ENCODE measurements around the gene SCRN1.

The SCRN1 gene

GRCh38 chr7:30010021-30010420 is 20.4 kb upstream of the SCRN1 start:
- no peak for DNase-seq (ENCODE audit: low read depth in 2 of 3, low spot score in 2 of 3)

GRCh38 chr7:30005464-30005863 is 15.9 kb upstream of the SCRN1 start:
- DNase-seq (ENCODE audit: low read depth in 2 of 3, low spot score in 2 of 3): no peak

GRCh38 chr7:30003098-30003497 is 13.5 kb upstream of the SCRN1 start:
- DNase-seq (ENCODE audit: low read depth in 2 of 3, low spot score in 2 of 3): no peak

DNA sequence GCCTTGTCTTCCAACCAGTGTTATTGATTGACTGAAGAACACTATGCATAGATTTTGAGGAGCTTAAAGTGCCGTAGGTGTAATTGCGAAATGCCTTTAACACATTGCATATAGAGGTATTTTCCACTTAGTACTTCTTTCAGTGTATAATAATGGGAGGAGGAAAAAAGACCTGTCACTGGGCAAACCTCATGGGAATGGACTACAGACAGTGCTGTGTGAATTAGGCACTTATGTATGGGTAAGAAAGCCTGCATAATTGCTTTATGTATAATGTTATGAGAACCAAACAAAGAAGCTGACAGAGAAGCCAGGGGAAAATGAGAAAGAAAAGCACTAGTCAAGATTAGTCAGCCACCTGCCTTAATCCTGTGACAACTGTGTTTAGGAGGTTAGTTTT is 12.4 kb upstream of the SCRN1 start:
- DNase-seq (ENCODE audit: low read depth in 2 of 3, low spot score in 2 of 3): no peak

GRCh38 chr7:29998489-29998888 is 8.9 kb upstream of the SCRN1 start:
- no peak for DNase-seq (ENCODE audit: low read depth in 2 of 3, low spot score in 2 of 3)

- no peak for DNase-seq (ENCODE audit: low read depth in 2 of 3, low spot score in 2 of 3)
Observed at GRCh38 chr7:29996321-29996720, 6.7 kb upstream of the SCRN1 start.

GRCh38 chr7:29995652-29996051 is 6.1 kb upstream of the SCRN1 start:
- DNase-seq (ENCODE audit: low read depth in 2 of 3, low spot score in 2 of 3): no peak

DNA sequence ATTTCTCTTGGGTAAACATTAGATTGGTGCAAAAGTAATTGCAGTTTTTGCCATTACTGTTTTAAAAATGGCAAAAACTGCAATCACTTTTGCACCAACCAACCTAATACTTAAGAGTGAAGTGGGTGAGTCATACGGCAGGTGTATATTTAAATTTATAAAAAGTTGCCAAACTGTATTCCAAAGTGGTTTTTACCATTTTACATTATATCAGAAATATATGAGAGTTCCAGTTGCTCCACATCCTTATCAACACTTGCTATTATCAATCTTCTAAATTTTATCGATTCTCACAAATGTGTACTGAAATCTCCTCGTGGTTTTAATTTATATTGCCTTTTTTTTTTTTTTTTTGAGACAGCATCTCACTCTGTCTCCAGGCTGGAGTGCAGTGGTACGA is 3.5 kb upstream of the SCRN1 start:
- no peak for DNase-seq (ENCODE audit: low read depth in 2 of 3, low spot score in 2 of 3)

DNA sequence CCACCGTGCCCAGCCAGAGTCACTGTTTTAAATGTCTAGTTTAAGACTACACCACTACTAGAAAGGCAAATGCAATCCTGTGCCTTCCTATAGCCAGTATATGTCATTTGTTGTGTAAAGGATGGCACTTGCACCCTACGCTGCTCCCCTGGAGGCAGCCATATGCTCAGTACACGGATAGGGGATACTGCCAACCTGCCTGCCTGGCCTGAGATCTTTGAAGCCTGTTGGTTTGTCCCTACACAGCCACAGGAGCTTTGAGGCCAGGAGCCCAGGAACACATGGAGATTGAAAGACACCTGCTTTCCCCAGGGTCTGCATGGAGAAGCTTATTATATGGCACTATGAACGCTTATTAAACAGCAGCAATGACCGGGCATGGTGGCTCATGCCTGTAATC is 2.3 kb upstream of the SCRN1 start:
- DNase-seq (ENCODE audit: low read depth in 2 of 3, low spot score in 2 of 3): no peak

DNA sequence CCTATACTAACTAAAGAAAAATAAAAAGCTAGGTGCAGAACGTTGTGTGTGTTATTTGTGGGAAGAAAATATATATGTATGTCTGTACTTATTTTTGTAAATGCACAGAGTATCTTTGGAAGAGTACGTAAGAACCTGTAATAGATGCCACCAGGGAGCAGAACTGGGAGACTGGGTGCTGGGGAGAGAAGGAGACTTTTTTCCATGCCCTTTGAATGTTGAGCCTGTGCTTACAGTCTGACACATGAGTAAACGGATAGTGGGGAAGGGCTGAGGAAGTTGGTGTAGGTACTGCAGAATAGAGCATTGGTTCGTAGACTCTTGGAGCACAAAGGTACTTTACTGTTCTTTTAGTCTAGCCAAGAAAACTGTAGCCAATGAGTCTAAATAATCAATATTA is 1.3 kb upstream of the SCRN1 start:
- no peak for DNase-seq (ENCODE audit: low read depth in 2 of 3, low spot score in 2 of 3)

DNA sequence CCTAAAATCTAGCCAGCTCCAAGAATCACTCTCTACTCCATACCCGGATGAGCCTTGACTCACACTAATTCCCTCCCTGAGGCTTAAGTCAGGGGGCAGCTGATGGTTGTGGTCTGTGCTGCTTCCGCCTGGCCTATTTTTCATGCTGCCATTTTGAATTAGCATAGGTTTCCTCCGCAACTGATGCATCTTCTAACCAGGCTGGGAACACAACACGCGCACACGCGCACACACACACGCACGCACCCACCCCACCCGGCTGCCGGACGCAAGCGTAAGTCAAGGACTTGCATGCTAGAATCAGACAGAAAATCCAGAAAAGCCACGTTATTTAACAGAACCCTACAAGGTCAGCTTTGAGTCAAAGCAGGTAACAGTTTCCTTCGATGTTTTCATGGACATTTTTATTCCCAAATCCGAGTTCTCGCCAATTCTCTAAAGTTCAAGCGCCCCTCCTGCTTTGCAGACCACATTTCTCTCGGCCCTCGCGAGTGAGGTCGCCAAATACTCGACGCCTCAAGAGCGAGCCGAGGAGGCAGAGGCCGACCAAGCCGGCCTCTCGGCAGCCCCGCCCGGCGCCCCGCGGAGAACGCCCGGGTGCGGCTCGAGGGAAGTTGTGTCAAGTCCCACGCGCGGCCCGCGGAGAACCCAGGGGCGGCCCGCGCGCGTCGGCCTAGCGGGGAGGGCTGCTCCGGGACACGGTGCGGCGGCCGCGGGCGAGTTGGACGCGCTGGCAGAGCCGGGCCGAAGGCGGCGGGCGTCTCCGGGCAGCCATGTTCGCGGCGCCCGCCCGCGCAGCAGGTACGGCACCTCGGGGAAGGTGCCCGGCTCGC is 961 bp downstream of the SCRN1 start:
- DNase-seq (ENCODE audit: low read depth in 2 of 3, low spot score in 2 of 3): peak in 1 of 3 experiments; percentile 7

- no peak for DNase-seq (ENCODE audit: low read depth in 2 of 3, low spot score in 2 of 3)
Observed at GRCh38 chr7:29987811-29988317, 1.7 kb downstream of the SCRN1 start.

GRCh38 chr7:29987083-29987482 is 2.5 kb downstream of the SCRN1 start:
- DNase-seq (ENCODE audit: low read depth in 2 of 3, low spot score in 2 of 3): no peak

- no peak for DNase-seq (ENCODE audit: low read depth in 2 of 3, low spot score in 2 of 3)
Observed at GRCh38 chr7:29980151-29980550, 9.4 kb downstream of the SCRN1 start.

DNA sequence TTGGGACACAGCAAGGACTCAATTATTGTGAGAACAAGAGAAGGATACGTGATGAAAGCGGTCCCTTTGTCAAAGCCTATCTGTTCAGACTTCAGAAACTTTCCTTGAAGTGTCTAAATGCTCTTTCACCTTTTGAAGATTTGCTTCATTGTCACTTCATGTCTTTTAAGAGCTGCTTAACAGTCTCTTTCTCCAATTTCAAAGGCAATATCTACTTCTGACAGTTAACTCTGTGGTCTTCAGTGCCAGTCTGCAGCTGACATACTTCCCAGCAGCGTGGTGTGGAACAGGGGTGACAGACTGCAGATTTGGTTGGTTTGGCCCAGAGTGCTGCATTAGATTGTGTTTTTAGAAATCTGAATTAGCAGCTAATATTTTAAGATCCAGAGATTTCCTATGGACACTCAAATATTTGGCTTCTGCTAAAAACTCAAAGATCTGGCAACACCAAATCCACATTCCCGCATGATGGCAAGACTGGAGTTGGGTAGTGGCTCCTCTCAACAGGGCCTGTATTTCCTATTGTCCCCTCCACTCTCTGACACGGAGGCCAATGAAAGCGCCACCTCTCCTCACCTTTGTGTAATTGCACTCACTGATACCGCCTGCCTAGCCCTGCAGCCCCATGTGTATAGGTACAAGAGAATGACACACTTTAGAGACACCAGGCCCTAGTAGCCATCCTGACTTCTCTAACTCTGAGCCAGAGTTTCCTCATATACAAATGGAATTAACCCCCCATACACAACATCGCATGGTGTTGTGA is 11.5 kb downstream of the SCRN1 start:
- no peak for DNase-seq (ENCODE audit: low read depth in 2 of 3, low spot score in 2 of 3)

DNA sequence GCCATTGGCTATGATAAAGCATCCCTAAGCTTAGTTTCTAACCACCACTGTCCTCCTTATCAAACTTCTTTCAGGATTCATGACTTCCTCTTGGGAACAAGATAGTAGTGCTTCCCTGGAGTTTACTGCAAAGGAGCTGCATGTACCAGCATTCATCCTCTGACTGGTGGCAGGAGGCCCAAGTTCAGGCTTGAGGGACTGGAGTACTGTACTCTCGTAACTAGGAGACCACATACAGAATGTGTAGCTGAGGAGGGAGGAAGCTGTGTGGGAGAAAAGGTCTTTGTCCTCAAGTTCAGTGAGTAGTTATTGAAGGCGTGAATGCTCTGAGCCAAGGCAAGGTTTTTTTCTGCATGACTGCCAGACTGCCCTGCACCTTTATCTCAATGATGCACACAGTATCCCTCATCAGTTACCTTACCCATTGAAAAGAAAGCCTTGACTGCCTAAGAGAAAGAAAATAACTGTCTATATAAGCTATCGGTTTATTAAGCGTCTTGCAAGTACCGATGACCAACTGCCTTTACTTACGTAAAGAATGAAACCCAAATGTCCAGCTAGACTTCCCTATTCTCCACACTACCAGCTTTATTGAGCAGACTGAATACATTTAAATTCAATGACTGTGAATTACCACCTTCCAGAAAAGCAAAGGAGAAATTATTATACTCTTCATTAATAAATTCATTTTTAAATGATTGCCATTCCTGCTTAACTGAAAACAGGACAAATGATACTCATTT is 12.8 kb downstream of the SCRN1 start:
- DNase-seq (ENCODE audit: low read depth in 2 of 3, low spot score in 2 of 3): no peak

GRCh38 chr7:29976266-29976665 is 13.3 kb downstream of the SCRN1 start:
- DNase-seq (ENCODE audit: low read depth in 2 of 3, low spot score in 2 of 3): no peak

- DNase-seq (ENCODE audit: low read depth in 2 of 3, low spot score in 2 of 3): no peak
Observed at GRCh38 chr7:29975561-29975960, 14.0 kb downstream of the SCRN1 start.

DNA sequence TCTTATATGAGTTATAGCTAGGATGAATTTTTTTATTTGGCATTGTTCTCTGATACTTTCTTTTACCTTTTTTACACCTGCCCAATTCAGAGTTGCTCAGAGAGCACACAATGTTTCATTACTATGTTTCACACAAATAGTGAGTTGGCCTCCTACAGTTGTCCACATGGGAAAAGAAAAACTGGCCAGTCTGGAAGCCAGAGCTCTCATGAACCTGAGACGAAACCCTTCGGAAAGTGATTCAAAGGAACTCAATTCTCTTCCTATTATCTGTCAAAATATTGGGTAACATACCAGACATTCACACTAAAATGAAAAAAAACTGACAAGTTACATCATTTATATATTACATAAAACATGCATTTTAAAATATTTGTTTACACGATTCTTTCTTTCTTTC is 15.3 kb downstream of the SCRN1 start:
- DNase-seq (ENCODE audit: low read depth in 2 of 3, low spot score in 2 of 3): no peak

GRCh38 chr7:29972315-29972669 is 17.3 kb downstream of the SCRN1 start:
- DNase-seq (ENCODE audit: low read depth in 2 of 3, low spot score in 2 of 3): no peak

GRCh38 chr7:29971566-29972314 is 17.9 kb downstream of the SCRN1 start:
- no peak for DNase-seq (ENCODE audit: low read depth in 2 of 3, low spot score in 2 of 3)
